NB4 (cell line): ENCODE results near the gene LMO3.

Source experiments
- POLR2A ChIP-seq: IDR thresholded peaks from 2 replicates; pipeline ENCODE4 v1.6.1; 2011; ENCODE audit warnings: mild to moderate bottlenecking; ENCODE audit not compliant: insufficient read length; ENCODE audit errors: extremely low read depth
- TF ChIP-seq, protein P1 (sequence below): IDR thresholded peaks from one replicate; pipeline ENCODE4 v1.5.1; 2012; ENCODE audit warnings: low read depth, low read length

DNA sequence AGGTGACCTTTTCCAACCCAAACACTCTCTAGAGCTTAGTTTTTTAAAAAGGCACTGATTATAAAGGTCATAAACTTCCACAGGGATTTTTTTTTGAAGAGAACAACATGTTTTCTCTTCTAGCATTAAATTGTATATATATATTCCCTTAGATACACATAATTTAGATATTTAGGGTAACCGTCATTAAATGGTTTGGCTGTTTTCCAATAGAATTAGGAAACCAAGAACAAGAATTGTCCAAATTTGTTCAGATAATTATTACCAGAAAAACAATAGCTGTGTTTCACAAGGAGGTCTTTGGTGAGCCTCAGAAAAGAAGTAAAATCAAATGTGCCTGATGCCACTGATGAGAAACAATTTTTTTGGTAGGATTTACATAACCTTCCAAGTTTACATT is 26.9 kb downstream of the LMO3 start:
- TF ChIP-seq POLR2A, result no peak
- TF ChIP-seq, protein P1, sequence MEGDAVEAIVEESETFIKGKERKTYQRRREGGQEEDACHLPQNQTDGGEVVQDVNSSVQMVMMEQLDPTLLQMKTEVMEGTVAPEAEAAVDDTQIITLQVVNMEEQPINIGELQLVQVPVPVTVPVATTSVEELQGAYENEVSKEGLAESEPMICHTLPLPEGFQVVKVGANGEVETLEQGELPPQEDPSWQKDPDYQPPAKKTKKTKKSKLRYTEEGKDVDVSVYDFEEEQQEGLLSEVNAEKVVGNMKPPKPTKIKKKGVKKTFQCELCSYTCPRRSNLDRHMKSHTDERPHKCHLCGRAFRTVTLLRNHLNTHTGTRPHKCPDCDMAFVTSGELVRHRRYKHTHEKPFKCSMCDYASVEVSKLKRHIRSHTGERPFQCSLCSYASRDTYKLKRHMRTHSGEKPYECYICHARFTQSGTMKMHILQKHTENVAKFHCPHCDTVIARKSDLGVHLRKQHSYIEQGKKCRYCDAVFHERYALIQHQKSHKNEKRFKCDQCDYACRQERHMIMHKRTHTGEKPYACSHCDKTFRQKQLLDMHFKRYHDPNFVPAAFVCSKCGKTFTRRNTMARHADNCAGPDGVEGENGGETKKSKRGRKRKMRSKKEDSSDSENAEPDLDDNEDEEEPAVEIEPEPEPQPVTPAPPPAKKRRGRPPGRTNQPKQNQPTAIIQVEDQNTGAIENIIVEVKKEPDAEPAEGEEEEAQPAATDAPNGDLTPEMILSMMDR, result no peak
